ENCODE results near the gene TERC. TPM values are rescaled to one million over a fixed set of nuclear protein-coding genes. Genes with fewer than 3 reads are reported as not detected.

TERC gene
- total RNA-seq, 4 donors from 2014 or later: 19.1 to 93.6 (median 63.7) TPM

- no peaks in the 10 kb centered on the region for H3K36me3 ChIP-seq
- 7% methylated on average over 21 of the region's 29 CpGs for WGBS
- peak overlapping the region; percentile 70 to 83 (median 76) for H3K4me3 ChIP-seq
- no peaks in the 10 kb centered on the region for H3K27me3 ChIP-seq
- intact Hi-C loops (cut with DNase I): no loop called here
- H3K27ac ChIP-seq (replicated peaks in 1 of 4): peak overlapping the region; percentile 75 to 84 (median 81)
- no peak for DNase-seq (ENCODE audit: extremely low spot score)
- no peaks in the 10 kb centered on the region for H3K9me3 ChIP-seq
- peaks cover 15 to 38% (median 35%) of the 10 kb centered on the region in 4 donors for H3K4me1 ChIP-seq
- TF ChIP-seq POLR2AphosphoS5 (IDR thresholded peaks at IDR 0.05): no peak
- no peak for TF ChIP-seq POLR2A (IDR thresholded peaks at IDR 0.05; ENCODE audit: low read depth)
- TF ChIP-seq EP300 (IDR thresholded peaks at IDR 0.05): no peak
- no peak for TF ChIP-seq CTCF (IDR thresholded peaks at IDR 0.05)
Observed at GRCh38 chr3:169811631-169812331, 46.9 kb upstream of the TERC start.

- no peak overlapping the region for H3K4me3 ChIP-seq
- no peaks in the 10 kb centered on the region for H3K9me3 ChIP-seq
- H3K36me3 ChIP-seq: peaks cover 0 to 5% (median 0%) of the 10 kb centered on the region in 4 donors
- intact Hi-C loops (cut with DNase I): no loop called here
- no peak overlapping the region for H3K27ac ChIP-seq (replicated peaks in 1 of 4)
- 43% methylated on average over 2 of the region's 2 CpGs for WGBS
- H3K27me3 ChIP-seq: no peaks in the 10 kb centered on the region
- H3K4me1 ChIP-seq: peaks cover 15 to 38% (median 35%) of the 10 kb centered on the region in 4 donors
- DNase-seq (ENCODE audit: extremely low spot score): no peak
- TF ChIP-seq EP300 (IDR thresholded peaks at IDR 0.05): no peak
- no peak for TF ChIP-seq CTCF (IDR thresholded peaks at IDR 0.05)
- no peak for TF ChIP-seq POLR2A (IDR thresholded peaks at IDR 0.05; ENCODE audit: low read depth)
- TF ChIP-seq POLR2AphosphoS5 (IDR thresholded peaks at IDR 0.05): no peak
Observed at GRCh38 chr3:169809230-169809795, 44.5 kb upstream of the TERC start.

GRCh38 chr3:169804681-169805080 lies 39.8 kb upstream of the TERC start:
- no peaks in the 10 kb centered on the region for H3K27me3 ChIP-seq
- no peak overlapping the region for H3K4me3 ChIP-seq
- intact Hi-C loops (cut with DNase I): no loop called here
- H3K27ac ChIP-seq (replicated peaks in 1 of 4): no peak overlapping the region
- TF ChIP-seq POLR2AphosphoS5 (IDR thresholded peaks at IDR 0.05): no peak
- no peak for TF ChIP-seq POLR2A (IDR thresholded peaks at IDR 0.05; ENCODE audit: low read depth)
- TF ChIP-seq EP300 (IDR thresholded peaks at IDR 0.05): no peak
- TF ChIP-seq CTCF (IDR thresholded peaks at IDR 0.05): no peak
- H3K9me3 ChIP-seq: no peaks in the 10 kb centered on the region
- H3K4me1 ChIP-seq: peaks cover 0 to 7% (median 0%) of the 10 kb centered on the region in 4 donors
- peaks cover 0 to 35% (median 2%) of the 10 kb centered on the region in 4 donors for H3K36me3 ChIP-seq
- WGBS: 92% methylated on average over 3 of the region's 3 CpGs
- no peak for DNase-seq (ENCODE audit: extremely low spot score)

GRCh38 chr3:169792359-169792758 lies 27.5 kb upstream of the TERC start:
- no peaks in the 10 kb centered on the region for H3K4me1 ChIP-seq
- H3K27me3 ChIP-seq: no peaks in the 10 kb centered on the region
- peaks cover 5 to 48% (median 35%) of the 10 kb centered on the region in 4 donors for H3K36me3 ChIP-seq
- no peak overlapping the region for H3K27ac ChIP-seq (replicated peaks in 1 of 4)
- DNase-seq (ENCODE audit: extremely low spot score): no peak
- H3K9me3 ChIP-seq: no peaks in the 10 kb centered on the region
- intact Hi-C loops (cut with DNase I): no loop called here
- no peak overlapping the region for H3K4me3 ChIP-seq
- 100% methylated on average over 1 of the region's 1 CpG for WGBS
- TF ChIP-seq EP300 (IDR thresholded peaks at IDR 0.05): no peak
- TF ChIP-seq POLR2AphosphoS5 (IDR thresholded peaks at IDR 0.05): no peak
- no peak for TF ChIP-seq CTCF (IDR thresholded peaks at IDR 0.05)
- TF ChIP-seq POLR2A (IDR thresholded peaks at IDR 0.05; ENCODE audit: low read depth): no peak
